K562 (cell line): Measurements from ENCODE around the gene TMEM95. TPM values are rescaled to one million over a fixed set of nuclear protein-coding genes. Genes with fewer than 3 reads are reported as not detected.
A peak's percentile ranks its signal among the peaks of the same experiment; 100 is the strongest.

Source experiments
- ATF1 ChIP-seq, 2 experiments: fragments of 450-650 bp in 1 of 2; IDR thresholded peaks; 2 replicates each; pipeline ENCODE4 v1.6.1; 2016; ENCODE audit warnings: missing compliant biosample characterization in 1 of 2, missing genetic modification characterization in 1 of 2
- C11orf30 ChIP-seq: fragments of 450-650 bp; IDR thresholded peaks from 2 replicates; pipeline ENCODE4 v1.6.1; 2016; ENCODE audit warnings: low read depth, mild to moderate bottlenecking
- CBX3 ChIP-seq, 2 experiments: IDR thresholded peaks; 1 replicate in 1 of 2; 2 replicates in 1 of 2; pipeline ENCODE4 v1.6.1; 2012; ENCODE audit warnings: inconsistent platforms in 2 of 2, low read length in 2 of 2, borderline replicate concordance in 1 of 2, control low read depth in 1 of 2
- FOXJ2 ChIP-seq: fragments of 200-800 bp; sonication (Bioruptor generic); IDR thresholded peaks from 2 replicates; pipeline ENCODE4 v1.6.1; 2016; ENCODE audit warnings: missing genetic modification characterization, missing compliant biosample characterization
- GATA2 ChIP-seq: sonication (generic); formaldehyde crosslinking; IDR thresholded peaks from 2 replicates; pipeline ENCODE4 v1.4.0; 2020; ENCODE audit warnings: mild to moderate bottlenecking, missing genetic modification reagents
- KDM1A ChIP-seq, 2 experiments: fragments of 450-650 bp; IDR thresholded peaks; 2 replicates each; pipeline ENCODE4 v1.6.1; 2016; ENCODE audit warnings: mild to moderate bottlenecking in 2 of 2
- NEUROD1 ChIP-seq: fragments of 150-350 bp; IDR thresholded peaks from 2 replicates; pipeline ENCODE4 v1.6.1; 2014; ENCODE audit warnings: borderline replicate concordance, low read length, low read depth; ENCODE audit not compliant: partially characterized antibody
- POLR2AphosphoS2 ChIP-seq: IDR thresholded peaks from 2 replicates; pipeline ENCODE4 v1.6.1; 2012; ENCODE audit warnings: low read length, improper control_type of control experiment
- PTBP1 ChIP-seq: fragments of 200-400 bp; formaldehyde crosslinking; IDR thresholded peaks from 2 replicates; pipeline ENCODE4 v1.6.1; 2017; ENCODE audit warnings: low read depth, low read length
- RBFOX2 ChIP-seq: fragments of 200-400 bp; formaldehyde crosslinking; IDR thresholded peaks from 2 replicates; pipeline ENCODE4 v1.6.1; 2017; ENCODE audit warnings: low read depth, mild to moderate bottlenecking, low read length, moderate library complexity
- RBM22 ChIP-seq: fragments of 200-400 bp; formaldehyde crosslinking; IDR thresholded peaks from 2 replicates; pipeline ENCODE4 v1.6.1; 2018; ENCODE audit warnings: low read length, low read depth; ENCODE audit not compliant: poor library complexity, severe bottlenecking
- RBM25 ChIP-seq: fragments of 200-400 bp; formaldehyde crosslinking; IDR thresholded peaks from 2 replicates; pipeline ENCODE4 v1.6.1; 2018; ENCODE audit warnings: low read length, low read depth, moderate library complexity; ENCODE audit not compliant: severe bottlenecking
- STAG1 ChIP-seq: sonication (generic); formaldehyde crosslinking; IDR thresholded peaks from 2 replicates; pipeline ENCODE4 v1.5.0; 2020; ENCODE audit warnings: missing genetic modification reagents, borderline replicate concordance
- TAL1 ChIP-seq: fragments of 450-650 bp; IDR thresholded peaks from 2 replicates; pipeline ENCODE4 v1.6.1; 2016; ENCODE audit warnings: mild to moderate bottlenecking
- TCF3 ChIP-seq: sonication (generic); formaldehyde crosslinking; IDR thresholded peaks from 2 replicates; pipeline ENCODE4 v1.4.0; 2020; ENCODE audit warnings: mild to moderate bottlenecking, missing genetic modification reagents
- ZKSCAN8 ChIP-seq: fragments of 200-800 bp; sonication (Bioruptor generic); IDR thresholded peaks from 2 replicates; pipeline ENCODE4 v1.6.1; 2016; ENCODE audit warnings: missing genetic modification characterization, missing compliant biosample characterization
- ZNF134 ChIP-seq: fragments of 250-450 bp; sonication (Bioruptor Pico); conservative IDR thresholded peaks from 2 replicates; pipeline ENCODE4 v1.4.0; 2020
- ZNF263 ChIP-seq: sonication (generic); formaldehyde crosslinking; IDR thresholded peaks from 2 replicates; pipeline ENCODE4 v1.8.0; 2022; ENCODE audit warnings: mild to moderate bottlenecking, missing genetic modification reagents, borderline replicate concordance
- ZNF436 ChIP-seq: fragments of 250-450, 450-650 bp; sonication (Bioruptor Pico); formaldehyde crosslinking; IDR thresholded peaks from 2 replicates; pipeline ENCODE4 v1.7.0; 2020; ENCODE audit warnings: mild to moderate bottlenecking
- ZNF696 ChIP-seq: fragments of 250-450 bp; sonication (Bioruptor Pico); conservative IDR thresholded peaks from 2 replicates; pipeline ENCODE4 v1.4.0; 2020; ENCODE audit warnings: mild to moderate bottlenecking, moderate library complexity
- polyA plus RNA-seq, 8 experiments: library from polyadenylated mRNA; depleted of rRNA in 4 of 8; stranded (reverse) in 5 of 8; unstranded in 3 of 8; fragments of >200 nt; fragmentation: Nextera tagmentation in 2 of 8; fragmentation: Illumina TruSeq in 1 of 8; extraction: Ambion mirVana in 2 of 8; extraction: Trizol in 1 of 8; gene quantifications; 2 replicates each; pipeline versions ENCODE4 v1.2.1 to v1.2.3, GENCODE V29; 2011 to 2014; ENCODE audit warnings: inconsistent platforms in 1 of 8, missing spikeins in 1 of 8
- total RNA-seq, 7 experiments: library from RNA; depleted of rRNA in 6 of 7; stranded (reverse); fragments of >200 nt in 6 of 7; fragmentation: Illumina TruSeq in 2 of 7; extraction: Trizol in 2 of 7; gene quantifications; 2 replicates each; pipeline versions ENCODE4 v1.2.1 to v1.2.3, GENCODE V29; 2011 to 2021; ENCODE audit warnings: low replicate concordance in 1 of 7
- TF ChIP-seq, protein P1 (sequence below), 2 experiments: fragments of 450-650 bp; IDR thresholded peaks; 2 replicates each; pipeline ENCODE4 v1.6.1; 2018; ENCODE audit warnings: mild to moderate bottlenecking in 2 of 2, low read depth in 1 of 2; ENCODE audit not compliant: partially characterized antibody in 2 of 2
- TF ChIP-seq, protein P2 (sequence below): fragments of 250-450 bp; sonication (Bioruptor Pico); IDR thresholded peaks from 2 replicates; pipeline ENCODE4 v1.4.0; 2020
- TF ChIP-seq, protein P3 (sequence below): fragments of 450-650 bp; formaldehyde crosslinking; IDR thresholded peaks from 2 replicates; pipeline ENCODE4 v1.4.0; 2022; ENCODE audit warnings: missing genetic modification characterization

TMEM95 gene
- total and polyA plus RNA-seq, 9 of the 15 experiments (the other 6 are each of a cell fraction or from before 2014, with no cell fraction given) = not detected

DNA sequence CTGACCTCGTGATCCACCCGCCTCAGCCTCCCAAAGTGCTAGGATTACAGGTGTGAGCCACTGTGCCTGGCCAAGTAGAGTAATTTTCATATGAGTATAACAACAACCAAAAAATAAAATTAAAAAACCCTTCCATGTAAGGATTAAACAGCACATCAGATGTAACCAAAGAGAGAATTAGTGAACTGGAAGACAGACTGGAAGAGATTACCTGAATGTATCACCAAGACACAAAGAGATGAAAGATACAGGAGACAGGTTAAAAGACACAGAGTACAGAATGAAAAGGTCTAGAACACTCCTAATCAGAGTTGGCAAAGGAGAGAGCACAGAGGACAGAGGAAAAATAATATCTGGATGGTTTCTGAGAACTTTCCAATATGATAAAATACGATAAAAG is 24.2 kb downstream of the TMEM95 start (continued):
- TF ChIP-seq, protein P1, sequence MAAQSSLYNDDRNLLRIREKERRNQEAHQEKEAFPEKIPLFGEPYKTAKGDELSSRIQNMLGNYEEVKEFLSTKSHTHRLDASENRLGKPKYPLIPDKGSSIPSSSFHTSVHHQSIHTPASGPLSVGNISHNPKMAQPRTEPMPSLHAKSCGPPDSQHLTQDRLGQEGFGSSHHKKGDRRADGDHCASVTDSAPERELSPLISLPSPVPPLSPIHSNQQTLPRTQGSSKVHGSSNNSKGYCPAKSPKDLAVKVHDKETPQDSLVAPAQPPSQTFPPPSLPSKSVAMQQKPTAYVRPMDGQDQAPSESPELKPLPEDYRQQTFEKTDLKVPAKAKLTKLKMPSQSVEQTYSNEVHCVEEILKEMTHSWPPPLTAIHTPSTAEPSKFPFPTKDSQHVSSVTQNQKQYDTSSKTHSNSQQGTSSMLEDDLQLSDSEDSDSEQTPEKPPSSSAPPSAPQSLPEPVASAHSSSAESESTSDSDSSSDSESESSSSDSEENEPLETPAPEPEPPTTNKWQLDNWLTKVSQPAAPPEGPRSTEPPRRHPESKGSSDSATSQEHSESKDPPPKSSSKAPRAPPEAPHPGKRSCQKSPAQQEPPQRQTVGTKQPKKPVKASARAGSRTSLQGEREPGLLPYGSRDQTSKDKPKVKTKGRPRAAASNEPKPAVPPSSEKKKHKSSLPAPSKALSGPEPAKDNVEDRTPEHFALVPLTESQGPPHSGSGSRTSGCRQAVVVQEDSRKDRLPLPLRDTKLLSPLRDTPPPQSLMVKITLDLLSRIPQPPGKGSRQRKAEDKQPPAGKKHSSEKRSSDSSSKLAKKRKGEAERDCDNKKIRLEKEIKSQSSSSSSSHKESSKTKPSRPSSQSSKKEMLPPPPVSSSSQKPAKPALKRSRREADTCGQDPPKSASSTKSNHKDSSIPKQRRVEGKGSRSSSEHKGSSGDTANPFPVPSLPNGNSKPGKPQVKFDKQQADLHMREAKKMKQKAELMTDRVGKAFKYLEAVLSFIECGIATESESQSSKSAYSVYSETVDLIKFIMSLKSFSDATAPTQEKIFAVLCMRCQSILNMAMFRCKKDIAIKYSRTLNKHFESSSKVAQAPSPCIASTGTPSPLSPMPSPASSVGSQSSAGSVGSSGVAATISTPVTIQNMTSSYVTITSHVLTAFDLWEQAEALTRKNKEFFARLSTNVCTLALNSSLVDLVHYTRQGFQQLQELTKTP (IDR thresholded peaks at IDR 0.05; ENCODE audit: low read depth in 1 of 2, partially characterized antibody in 2 of 2) = no peak
- TF ChIP-seq NEUROD1 (no peak), RBFOX2 (no peak), RBM25 (peak; percentile 44), RBM22 (no peak), C11orf30 (no peak), FOXJ2 (tag) (no peak), PTBP1 (no peak), ZNF436 (no peak), ATF1 (CRISPR knock-in tag; IDR thresholded peaks at IDR 0.05) (no peak), ATF1 (tag; IDR thresholded peaks at IDR 0.05) (no peak), STAG1 (CRISPR knock-in tag) (no peak), ZNF134 (no peak), CBX3 (IDR thresholded peaks at IDR 0.05; ENCODE audit: borderline replicate concordance in 1 of 2, low read length in 2 of 2) (peak in 1 of 2 experiments; percentile 71; a peak in 1 of 3 replicates), POLR2AphosphoS2 (no peak), TCF3 (CRISPR knock-in tag) (no peak), KDM1A (IDR thresholded peaks at IDR 0.05) (peak in 1 of 2 experiments; percentile 36; a peak in 1 of 4 replicates), GATA2 (CRISPR knock-in tag) (no peak), ZKSCAN8 (CRISPR knock-in tag) (no peak), ZNF263 (CRISPR knock-in tag) (no peak), ZNF696 (no peak), TAL1 (no peak)
- TF ChIP-seq, protein P2, sequence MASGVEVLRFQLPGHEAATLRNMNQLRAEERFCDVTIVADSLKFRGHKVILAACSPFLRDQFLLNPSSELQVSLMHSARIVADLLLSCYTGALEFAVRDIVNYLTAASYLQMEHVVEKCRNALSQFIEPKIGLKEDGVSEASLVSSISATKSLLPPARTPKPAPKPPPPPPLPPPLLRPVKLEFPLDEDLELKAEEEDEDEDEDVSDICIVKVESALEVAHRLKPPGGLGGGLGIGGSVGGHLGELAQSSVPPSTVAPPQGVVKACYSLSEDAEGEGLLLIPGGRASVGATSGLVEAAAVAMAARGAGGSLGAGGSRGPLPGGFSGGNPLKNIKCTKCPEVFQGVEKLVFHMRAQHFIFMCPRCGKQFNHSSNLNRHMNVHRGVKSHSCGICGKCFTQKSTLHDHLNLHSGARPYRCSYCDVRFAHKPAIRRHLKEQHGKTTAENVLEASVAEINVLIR (CRISPR knock-in tag) = no peak
- TF ChIP-seq, protein P3, sequence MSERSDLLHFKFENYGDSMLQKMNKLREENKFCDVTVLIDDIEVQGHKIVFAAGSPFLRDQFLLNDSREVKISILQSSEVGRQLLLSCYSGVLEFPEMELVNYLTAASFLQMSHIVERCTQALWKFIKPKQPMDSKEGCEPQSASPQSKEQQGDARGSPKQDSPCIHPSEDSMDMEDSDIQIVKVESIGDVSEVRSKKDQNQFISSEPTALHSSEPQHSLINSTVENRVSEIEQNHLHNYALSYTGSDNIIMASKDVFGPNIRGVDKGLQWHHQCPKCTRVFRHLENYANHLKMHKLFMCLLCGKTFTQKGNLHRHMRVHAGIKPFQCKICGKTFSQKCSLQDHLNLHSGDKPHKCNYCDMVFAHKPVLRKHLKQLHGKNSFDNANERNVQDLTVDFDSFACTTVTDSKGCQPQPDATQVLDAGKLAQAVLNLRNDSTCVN = no peak
